GM19455 (cell line): ENCODE results near the gene RAET1G.
A peak's percentile ranks its signal among the peaks of the same experiment; 100 is the strongest.
"Not testable (repeated sequence)": the region's sequence is repeated elsewhere in the genome, so short reads cannot be mapped to it uniquely, and the experiment has no call there.

Experiments used
- ATAC-seq: cut with Tn5 transposase; IDR thresholded peaks from one replicate; pipeline ENCODE4 v1.9.1; 2021; ENCODE audit not compliant: unreplicated experiment

Gene RAET1G

GRCh38 chr6:149922642-149923326 is at the start of gene RAET1G:
RAET1G (minus strand) TSS chr6:149923121; CDS start chr6:149923010, 111 bp downstream.
- no peak for ATAC-seq

GRCh38 chr6:149969635-149970034 is 46.7 kb upstream of the RAET1G start:
- ATAC-seq: no peak

- ATAC-seq: not testable (repeated sequence)
Measured at GRCh38 chr6:149968909-149969308, 46.0 kb upstream of the RAET1G start.

- ATAC-seq: not testable (repeated sequence)
Measured at GRCh38 chr6:149967999-149968398, 45.1 kb upstream of the RAET1G start.

- no peak for ATAC-seq
Measured at GRCh38 chr6:149967591-149967990, 44.7 kb upstream of the RAET1G start.

GRCh38 chr6:149966319-149966718 is 43.4 kb upstream of the RAET1G start:
- not testable (repeated sequence) for ATAC-seq

GRCh38 chr6:149965194-149966020 is 42.5 kb upstream of the RAET1G start:
- no peak for ATAC-seq

- no peak for ATAC-seq
Measured at GRCh38 chr6:149964308-149965193, 41.6 kb upstream of the RAET1G start.

- peak; percentile 52 for ATAC-seq
Measured at GRCh38 chr6:149963462-149964307, 40.8 kb upstream of the RAET1G start, which contains the start of gene ULBP1. ULBP1 (plus strand) TSS chr6:149963943; CDS start chr6:149964050, 107 bp downstream.

- ATAC-seq: no peak
Measured at GRCh38 chr6:149963212-149963461, 40.2 kb upstream of the RAET1G start.

- ATAC-seq: no peak
Measured at GRCh38 chr6:149962461-149963211, 39.7 kb upstream of the RAET1G start.

- no peak for ATAC-seq
Measured at GRCh38 chr6:149961728-149962425, 39.0 kb upstream of the RAET1G start.

- no peak for ATAC-seq
Measured at GRCh38 chr6:149960488-149960887, 37.6 kb upstream of the RAET1G start.

- ATAC-seq: not testable (repeated sequence)
Measured at GRCh38 chr6:149959806-149960205, 36.9 kb upstream of the RAET1G start.

- ATAC-seq: not testable (repeated sequence)
Measured at GRCh38 chr6:149958124-149958523, 35.2 kb upstream of the RAET1G start.

GRCh38 chr6:149955654-149956317 is 32.9 kb upstream of the RAET1G start:
- ATAC-seq: not testable (repeated sequence)

GRCh38 chr6:149954984-149955653 is 32.2 kb upstream of the RAET1G start:
- ATAC-seq: not testable (repeated sequence)
